C4-2B (cell line): ENCODE measurements around the gene SERPINH1.

Source experiments
- CTCF ChIP-seq: fragments of 450-650 bp; conservative IDR thresholded peaks from 2 replicates; pipeline ENCODE4 v1.5.1; 2017; ENCODE audit warnings: mild to moderate bottlenecking
- ZFX ChIP-seq: fragments of 450-650 bp; IDR thresholded peaks from 2 replicates; pipeline ENCODE4 v1.6.1; 2017

GRCh38 chr11:75598900-75599299 is 36.8 kb downstream of the SERPINH1 start:
- no peak for TF ChIP-seq CTCF
- no peak for TF ChIP-seq ZFX
